ENCODE data around the gene SLC46A3.

SLC46A3 gene

DNA sequence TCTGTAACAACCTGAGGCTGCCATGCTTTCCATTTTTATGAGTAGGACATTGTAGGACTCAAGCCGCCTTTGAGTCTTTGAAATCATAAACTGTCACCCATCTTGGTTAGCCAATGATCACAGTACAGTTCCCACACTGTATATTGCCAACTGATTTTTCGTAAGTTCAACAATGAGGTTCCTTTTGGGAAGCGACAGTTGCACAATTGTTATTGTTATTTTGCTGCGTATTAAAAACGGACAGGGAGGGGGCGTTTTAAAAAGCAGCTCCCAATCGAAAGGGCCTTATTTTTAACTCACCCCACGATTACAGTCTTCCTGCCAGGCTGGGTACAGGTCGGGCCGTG is 601 bp downstream of the SLC46A3 start:
- Histone ChIP-seq H3K36me3 (no peaks in the 10 kb centered on the region), H3K27ac (peak overlapping the region; percentile 42 to 82 (median 61); a peak in 19 of 22 replicates), H3K4me1 (peaks cover 3 to 20% (median 9%) of the 10 kb centered on the region in 10 experiments; a peak in 13 of 20 replicates), H3K27me3 (peaks cover 10 to 29% (median 24%) of the 10 kb centered on the region in 11 experiments), H4K20me1 (no peaks in the 10 kb centered on the region), H3K9me3 (replicated peaks in 1 of 11) (peaks cover 10 to 18% (median 14%) of the 10 kb centered on the region in 11 experiments; a peak in 21 of 22 replicates), H3K4me2 (peak overlapping the region; percentile 64 to 80 (median 75)), H3K9ac (peak overlapping the region; percentile 48 to 82 (median 75)), H3K4me3 (peak overlapping the region; percentile 49 to 74 (median 68))
- TF ChIP-seq Cebpa-rat (IDR thresholded peaks at IDR 0.05): peak in 4 of 11 experiments; percentile 18 to 36 (median 27); a peak in 5 of 22 replicates

DNA sequence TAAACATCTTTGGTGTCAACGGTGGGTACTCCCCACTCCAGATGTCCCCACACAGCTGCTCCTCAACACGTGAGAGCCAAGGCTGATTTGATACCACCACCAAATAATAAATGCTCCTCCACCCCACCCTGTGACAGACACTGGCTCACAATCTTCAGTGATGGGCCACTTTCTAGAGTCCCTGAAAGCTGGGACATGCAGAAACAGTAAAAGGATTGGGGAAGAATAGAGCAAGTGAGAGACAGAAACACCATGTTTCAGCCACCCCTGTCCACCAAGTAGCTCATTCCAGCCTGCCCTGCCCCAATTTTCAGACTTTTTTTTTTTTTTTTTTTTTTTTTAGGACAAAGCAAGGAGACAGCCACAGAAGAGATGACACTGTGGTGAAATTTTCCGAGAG is 1.6 kb downstream of the SLC46A3 start:
- Histone ChIP-seq H3K4me1 (peaks cover 3 to 20% (median 9%) of the 10 kb centered on the region in 10 experiments; a peak in 13 of 20 replicates), H3K4me2 (peak overlapping the region in 5 of 11 experiments; percentile 13 to 79 (median 73); a peak in 4 of 22 replicates), H3K4me3 (no peak overlapping the region), H3K27ac (no peak overlapping the region), H4K20me1 (no peaks in the 10 kb centered on the region), H3K9ac (no peak overlapping the region), H3K27me3 (peaks cover 10 to 29% (median 24%) of the 10 kb centered on the region in 11 experiments), H3K9me3 (replicated peaks in 1 of 11) (peaks cover 10 to 18% (median 14%) of the 10 kb centered on the region in 11 experiments; a peak in 21 of 22 replicates), H3K36me3 (no peaks in the 10 kb centered on the region)
- TF ChIP-seq Cebpa-rat (IDR thresholded peaks at IDR 0.05): no peak

DNA sequence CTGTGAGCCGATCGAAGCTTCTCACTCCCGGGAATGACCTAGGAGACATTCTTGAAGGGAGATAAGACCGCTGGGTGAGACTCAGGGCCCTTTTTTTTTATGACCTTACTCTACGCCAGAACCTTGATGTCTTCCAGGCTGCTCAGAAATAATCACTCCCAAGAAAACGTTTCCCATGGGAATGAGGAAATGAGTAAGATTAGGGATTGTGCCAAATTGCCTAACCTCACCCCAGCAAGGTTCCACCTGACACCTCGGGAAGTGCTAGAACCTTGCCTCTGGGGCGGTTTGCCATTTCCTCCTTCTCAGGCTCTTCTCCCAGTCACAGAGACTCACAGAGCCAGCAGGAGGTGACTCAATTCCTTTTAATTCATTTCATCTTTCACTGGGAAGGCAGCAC is 2.3 kb downstream of the SLC46A3 start:
- H3K4me3 ChIP-seq: no peak overlapping the region
- H3K4me1 ChIP-seq: peaks cover 3 to 20% (median 9%) of the 10 kb centered on the region in 10 experiments; a peak in 13 of 20 replicates
- no peaks in the 10 kb centered on the region for H3K36me3 ChIP-seq
- no peak overlapping the region for H3K9ac ChIP-seq
- H3K27ac ChIP-seq: no peak overlapping the region
- peak overlapping the region in 5 of 11 experiments; percentile 0 to 64 (median 13); a peak in 5 of 22 replicates for H3K4me2 ChIP-seq
- peaks cover 10 to 18% (median 14%) of the 10 kb centered on the region in 11 experiments; a peak in 21 of 22 replicates for H3K9me3 ChIP-seq (replicated peaks in 1 of 11)
- peaks cover 10 to 29% (median 24%) of the 10 kb centered on the region in 11 experiments for H3K27me3 ChIP-seq
- H4K20me1 ChIP-seq: no peaks in the 10 kb centered on the region
- TF ChIP-seq Cebpa-rat (IDR thresholded peaks at IDR 0.05): no peak

DNA sequence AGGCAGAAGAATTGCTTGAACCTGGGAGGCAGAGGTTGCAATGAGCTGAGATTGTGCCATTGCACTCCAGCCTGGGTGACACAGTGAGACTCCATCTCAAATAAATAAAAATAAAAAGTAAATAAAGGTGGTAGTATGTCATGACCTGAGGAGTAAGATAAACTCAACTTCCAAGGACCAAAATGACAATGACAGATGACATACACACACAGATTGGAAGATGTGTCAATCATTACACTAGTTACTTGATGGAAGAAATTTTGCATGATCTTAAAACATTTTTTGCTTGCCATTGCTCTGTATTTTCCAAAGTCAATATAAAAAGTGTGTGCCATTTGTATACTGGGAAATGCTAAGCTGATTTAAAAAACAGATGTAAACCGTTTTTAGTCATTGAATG is 4.1 kb downstream of the SLC46A3 start:
- Histone ChIP-seq H3K36me3 (no peaks in the 10 kb centered on the region), H3K4me2 (no peak overlapping the region), H3K9me3 (replicated peaks in 1 of 11) (peaks cover 10 to 17% (median 14%) of the 10 kb centered on the region in 11 experiments; a peak in 21 of 22 replicates), H3K4me3 (no peak overlapping the region), H3K4me1 (peaks cover 0 to 27% (median 6%) of the 10 kb centered on the region in 10 experiments; a peak in 10 of 20 replicates), H4K20me1 (no peaks in the 10 kb centered on the region), H3K27me3 (peaks cover 10 to 29% (median 24%) of the 10 kb centered on the region in 11 experiments), H3K9ac (no peak overlapping the region), H3K27ac (no peak overlapping the region)
- no peak for TF ChIP-seq Cebpa-rat (IDR thresholded peaks at IDR 0.05)

GRCh38 chr13:28710161-28710560 is 8.6 kb downstream of the SLC46A3 start:
- Histone ChIP-seq H3K4me2 (no peak overlapping the region), H3K27me3 (no peaks in the 10 kb centered on the region), H3K27ac (no peak overlapping the region)

DNA sequence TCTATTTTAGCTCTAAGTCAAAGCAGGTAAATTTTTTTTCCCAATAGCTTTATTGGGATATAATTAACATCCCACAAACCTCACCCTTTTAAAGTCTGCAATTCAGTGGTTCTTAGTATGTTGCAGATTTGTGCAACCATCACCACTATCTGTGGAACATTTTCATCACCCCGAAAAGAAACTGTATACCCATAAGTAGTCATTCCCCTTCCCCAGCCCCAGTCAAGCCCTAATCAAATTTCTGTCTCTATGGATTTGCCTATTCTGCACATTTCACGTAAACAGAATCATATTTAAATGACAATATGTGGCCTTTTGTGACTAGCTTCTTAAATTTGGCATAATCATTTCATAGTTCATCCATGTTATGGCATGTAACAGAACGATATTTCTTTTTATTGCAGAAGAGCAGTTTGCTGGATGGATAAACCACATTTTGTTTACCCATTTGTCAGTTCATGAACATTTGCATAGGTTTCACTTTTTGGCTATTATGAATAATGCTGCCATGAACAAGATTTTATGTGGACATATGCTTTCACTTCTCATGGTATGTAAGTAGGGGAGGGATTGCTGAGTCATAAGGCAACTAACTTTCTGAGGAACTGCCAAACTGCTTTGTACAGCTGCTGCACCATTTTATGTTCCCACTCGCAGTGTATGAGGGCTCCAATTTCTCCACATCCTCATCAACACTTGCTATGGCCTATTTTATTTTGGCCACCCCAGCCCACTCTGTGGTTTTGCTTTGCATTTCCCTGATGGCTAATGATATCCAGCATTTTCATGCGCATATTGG is 10.9 kb downstream of the SLC46A3 start:
- H3K36me3 ChIP-seq: no peaks in the 10 kb centered on the region
- no peaks in the 10 kb centered on the region for H3K9me3 ChIP-seq (replicated peaks in 1 of 11)
- TF ChIP-seq Cebpa-rat (IDR thresholded peaks at IDR 0.05): no peak
- H4K20me1 ChIP-seq: no peaks in the 10 kb centered on the region
- no peak overlapping the region for H3K4me3 ChIP-seq
- peak overlapping the region in 5 of 11 experiments; percentile 26 to 74 (median 56); a peak in 10 of 22 replicates for H3K4me2 ChIP-seq
- H3K27me3 ChIP-seq: no peaks in the 10 kb centered on the region
- peaks cover 0 to 48% (median 8%) of the 10 kb centered on the region in 10 experiments; a peak in 12 of 20 replicates for H3K4me1 ChIP-seq
- peak overlapping the region in 5 of 11 experiments; percentile 5 to 61 (median 18); a peak in 6 of 22 replicates for H3K27ac ChIP-seq
- no peak overlapping the region for H3K9ac ChIP-seq

More at GRCh38 chr13:28710161-28710560, 8.6 kb downstream of the SLC46A3 start:
- H3K4me1 ChIP-seq: peaks cover 0 to 32% (median 8%) of the 10 kb centered on the region in 10 experiments; a peak in 12 of 20 replicates
- H3K36me3 ChIP-seq: no peaks in the 10 kb centered on the region
- H4K20me1 ChIP-seq: no peaks in the 10 kb centered on the region
- no peaks in the 10 kb centered on the region for H3K9me3 ChIP-seq (replicated peaks in 1 of 11)
- H3K4me3 ChIP-seq: no peak overlapping the region
- H3K9ac ChIP-seq: no peak overlapping the region
- TF ChIP-seq Cebpa-rat (IDR thresholded peaks at IDR 0.05): no peak

DNA sequence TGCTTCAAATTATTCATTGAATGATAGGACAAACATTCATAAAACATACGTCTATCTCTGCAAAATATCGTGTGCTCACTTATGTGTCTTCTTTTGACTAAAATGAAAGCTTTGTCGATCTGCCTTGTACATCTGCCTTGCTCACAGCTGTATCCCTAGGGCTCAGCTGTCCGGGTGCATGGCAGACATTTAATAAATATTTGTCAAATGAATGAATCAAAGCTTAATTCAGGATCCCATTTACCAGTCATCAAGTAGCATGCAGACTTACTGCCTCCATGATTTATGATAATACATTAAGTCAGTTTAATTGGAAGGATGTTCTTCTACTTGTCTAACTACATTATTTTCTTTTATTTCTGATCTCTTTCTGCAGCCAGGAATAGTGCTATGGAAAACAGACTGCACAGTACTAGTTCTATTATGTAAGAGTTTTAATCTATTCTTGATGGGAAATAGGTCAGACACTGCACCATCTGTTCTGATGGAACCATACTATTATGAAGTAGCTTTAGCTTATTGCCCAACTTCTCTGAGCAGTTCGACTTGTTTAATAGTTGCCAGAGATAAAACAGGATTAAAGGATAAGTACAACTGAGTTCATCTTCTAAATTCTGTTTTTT is 13.2 kb downstream of the SLC46A3 start:
- Histone ChIP-seq H4K20me1 (no peaks in the 10 kb centered on the region), H3K9ac (no peak overlapping the region), H3K9me3 (replicated peaks in 1 of 11) (no peaks in the 10 kb centered on the region), H3K4me3 (no peak overlapping the region), H3K4me1 (peaks cover 0 to 46% (median 8%) of the 10 kb centered on the region in 10 experiments; a peak in 12 of 20 replicates), H3K36me3 (no peaks in the 10 kb centered on the region), H3K4me2 (peak overlapping the region in 2 of 11 experiments; percentile 70 to 79; a peak in 4 of 22 replicates), H3K27ac (no peak overlapping the region), H3K27me3 (no peaks in the 10 kb centered on the region)
- no peak for TF ChIP-seq Cebpa-rat (IDR thresholded peaks at IDR 0.05)

GRCh38 chr13:28704919-28705318 is 13.9 kb downstream of the SLC46A3 start:
- Histone ChIP-seq H3K9ac (no peak overlapping the region), H3K27ac (no peak overlapping the region), H4K20me1 (no peaks in the 10 kb centered on the region), H3K4me2 (peak overlapping the region in 3 of 11 experiments; percentile 31 to 79 (median 70); a peak in 6 of 22 replicates), H3K4me1 (peaks cover 0 to 42% (median 8%) of the 10 kb centered on the region in 10 experiments; a peak in 12 of 20 replicates), H3K9me3 (replicated peaks in 1 of 11) (no peaks in the 10 kb centered on the region), H3K4me3 (no peak overlapping the region), H3K27me3 (no peaks in the 10 kb centered on the region), H3K36me3 (no peaks in the 10 kb centered on the region; a peak in 1 of 22 replicates)
- TF ChIP-seq Cebpa-rat (IDR thresholded peaks at IDR 0.05): no peak

DNA sequence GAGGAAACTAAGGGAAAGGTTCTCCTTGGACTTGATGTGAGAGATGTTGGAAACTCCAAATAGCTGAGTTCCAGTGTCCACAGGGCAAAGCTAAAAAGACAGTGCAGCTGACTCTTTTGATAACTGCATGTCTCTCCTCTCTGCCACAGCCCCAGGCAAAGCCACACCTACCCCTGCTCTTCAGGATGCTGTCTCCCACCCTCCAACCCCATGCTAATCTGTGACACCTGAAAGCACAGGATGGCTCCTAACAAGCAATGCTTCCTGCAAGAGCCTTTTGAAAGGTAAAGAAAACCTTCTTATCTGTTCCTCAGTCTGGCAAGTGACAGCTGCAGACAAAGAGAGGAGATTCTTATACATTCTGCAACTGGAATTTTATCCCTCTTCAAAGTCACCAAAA is 14.5 kb downstream of the SLC46A3 start:
- H3K36me3 ChIP-seq: no peaks in the 10 kb centered on the region; a peak in 1 of 22 replicates
- H3K9me3 ChIP-seq (replicated peaks in 1 of 11): no peaks in the 10 kb centered on the region
- H4K20me1 ChIP-seq: no peaks in the 10 kb centered on the region
- H3K4me1 ChIP-seq: peaks cover 0 to 42% (median 8%) of the 10 kb centered on the region in 10 experiments; a peak in 12 of 20 replicates
- no peak overlapping the region for H3K9ac ChIP-seq
- peak overlapping the region in 3 of 11 experiments; percentile 31 to 79 (median 70); a peak in 6 of 22 replicates for H3K4me2 ChIP-seq
- no peaks in the 10 kb centered on the region for H3K27me3 ChIP-seq
- H3K4me3 ChIP-seq: no peak overlapping the region
- no peak overlapping the region for H3K27ac ChIP-seq
- TF ChIP-seq Cebpa-rat (IDR thresholded peaks at IDR 0.05): no peak

Measured in BLaER1 treated with 17β-estradiol and CSF1 and Interleukin-3, amounts not matched to agents 10 nM and 100 nM (cell line).